AG04450 (cell line): Measurements from ENCODE around the gene TMUB1. TPM values are rescaled to one million over a fixed set of nuclear protein-coding genes. Genes with fewer than 3 reads are reported as not detected.

Experiments
- CTCF ChIA-PET: fragments of 300-600, 350-600 bp; formaldehyde crosslinking; extraction: SDS; loops from one replicate; lab custom pipeline; 2022; ENCODE audit warnings: antibody characterized with exemption, inconsistent platforms; lab: Charles Lee
- POLR2A ChIA-PET: fragments of 350-600 bp; formaldehyde crosslinking; extraction: SDS; loops from one replicate; lab custom pipeline; 2021; ENCODE audit warnings: antibody characterized with exemption, inconsistent platforms; lab: Yijun Ruan, JAX
- DNase-seq: peaks from one replicate; pipeline ENCODE4 v3.0.0-alpha.2; 2011; ENCODE audit warnings: low read depth, low spot score
- H3K27ac ChIP-seq: one replicate; pipeline ENCODE4 v1.5.1; 2012; ENCODE audit warnings: low read depth, low read length, control low read depth
- H3K27me3 ChIP-seq: one replicate; pipeline ENCODE4 v1.6.0; 2012; ENCODE audit warnings: low read length; ENCODE audit not compliant: control insufficient read depth, insufficient read depth
- H3K4me3 ChIP-seq: 2 replicates; pipeline ENCODE4 v1.5.1; 2011; ENCODE audit warnings: mild to moderate bottlenecking, low read depth, low read length, control low read depth
- H3K9me3 ChIP-seq: 2 replicates; pipeline ENCODE4 v1.5.1; 2012; ENCODE audit warnings: low read length; ENCODE audit not compliant: control insufficient read depth, insufficient read depth
- CTCF ChIP-seq: IDR thresholded peaks from 2 replicates; pipeline ENCODE4 v1.5.1; 2011; ENCODE audit warnings: low read depth, low read length, control low read depth, inconsistent platforms
- polyA plus RNA-seq: library from polyadenylated mRNA; depleted of rRNA; stranded (reverse); fragments of >200 nt; gene quantifications from 2 replicates; pipeline ENCODE4 v1.2.3, GENCODE V29; 2011

The TMUB1 gene
- polyA plus RNA-seq, 1 experiment = 9.7 TPM

- H3K9me3 ChIP-seq = no peaks in the 10 kb centered on the region
- ChIA-PET CTCF (interaction anchor here (3.2 kb wide), 1 partner anchor 15 kb away, joined by 19 read pairs; no protein-coding TSS in a partner anchor), POLR2A (interaction anchor here (0.6 kb wide), 1 partner anchor 11 kb away, joined by 4 read pairs; no protein-coding TSS in a partner anchor)
- TF ChIP-seq CTCF = no peak
- no peak overlapping the region for H3K27ac ChIP-seq
- no peaks in the 10 kb centered on the region for H3K27me3 ChIP-seq
- H3K4me3 ChIP-seq = no peak overlapping the region
- no peak for DNase-seq
These were observed 12.7 kb upstream of the TMUB1 start for GRCh38 chr7:151095828-151096475.

GRCh38 chr7:151095123-151095797 lies 12.0 kb upstream of the TMUB1 start:
- TF ChIP-seq CTCF = no peak
- H3K27me3 ChIP-seq = no peaks in the 10 kb centered on the region
- ChIA-PET POLR2A (interaction anchor here (0.5 kb wide), 1 partner anchor 10 kb away, joined by 8 read pairs; no protein-coding TSS in a partner anchor), CTCF (interaction anchor here (1.0 to 3.2 kb wide), 3 partner anchors 16 to 149 kb away, joined by 3 to 19 read pairs (median 9); no protein-coding TSS in a partner anchor)
- DNase-seq = no peak
- H3K27ac ChIP-seq = no peak overlapping the region
- H3K9me3 ChIP-seq = no peaks in the 10 kb centered on the region
- no peak overlapping the region for H3K4me3 ChIP-seq

- ChIA-PET CTCF (interaction anchor here (0.7 to 3.2 kb wide), 4 partner anchors 16 to 149 kb away, joined by 3 to 19 read pairs (median 6); no protein-coding TSS in a partner anchor), POLR2A (interaction anchor here (0.5 kb wide), 1 partner anchor 11 kb away, joined by 8 read pairs; no protein-coding TSS in a partner anchor)
- TF ChIP-seq CTCF = no peak
- Histone ChIP-seq H3K27ac (no peak overlapping the region), H3K27me3 (no peaks in the 10 kb centered on the region), H3K4me3 (no peak overlapping the region), H3K9me3 (no peaks in the 10 kb centered on the region)
- no peak for DNase-seq
These were observed 11.4 kb upstream of the TMUB1 start for GRCh38 chr7:151094675-151095074.

GRCh38 chr7:151093748-151094147 lies 10.5 kb upstream of the TMUB1 start:
- CTCF ChIA-PET = interaction anchor here (1.6 to 3.2 kb wide), 2 partner anchors 17 to 20 kb away, joined by 9 to 19 read pairs; no protein-coding TSS in a partner anchor
- no peak overlapping the region for H3K4me3 ChIP-seq
- DNase-seq = no peak
- POLR2A ChIA-PET = no interaction called here
- H3K27ac ChIP-seq = no peak overlapping the region
- H3K27me3 ChIP-seq = no peaks in the 10 kb centered on the region
- H3K9me3 ChIP-seq = no peaks in the 10 kb centered on the region
- no peak for TF ChIP-seq CTCF
